Smooth muscle cell (in vitro differentiated cells): ENCODE results near the gene UBN1. TPM values are rescaled to one million over a fixed set of nuclear protein-coding genes. Genes with fewer than 3 reads are reported as not detected.

Experiments used
- DNase-seq: peaks from one replicate; lab custom pipeline; 2025; ENCODE audit not compliant: unreplicated experiment; lab: John Stamatoyannopoulos, UW
- H2AFZ ChIP-seq: fragments of 200-600 bp; sonication (generic); 2 replicates; pipeline ENCODE4 v1.6.0; 2016; ENCODE audit warnings: antibody characterized with exemption, low read depth, mild to moderate bottlenecking
- H3F3A ChIP-seq: fragments of 200-600 bp; sonication (generic); 2 replicates; pipeline ENCODE4 v1.6.0; 2017; ENCODE audit warnings: antibody characterized with exemption, low read depth
- H3K27ac ChIP-seq: fragments of 200-600 bp; sonication (generic); 2 replicates; pipeline ENCODE4 v1.5.1; 2016; ENCODE audit warnings: low read depth, mild to moderate bottlenecking
- H3K27me3 ChIP-seq: fragments of 200-600 bp; sonication (generic); 2 replicates; pipeline ENCODE4 v1.6.1; 2016; ENCODE audit warnings: low read depth, mild to moderate bottlenecking
- H3K36me3 ChIP-seq: fragments of 200-600 bp; sonication (generic); 2 replicates; pipeline ENCODE4 v1.5.1; 2016; ENCODE audit warnings: low read depth
- H3K4me1 ChIP-seq: fragments of 200-600 bp; sonication (generic); 2 replicates; pipeline ENCODE4 v1.5.1; 2016; ENCODE audit warnings: low read depth
- H3K4me2 ChIP-seq: fragments of 200-600 bp; sonication (generic); 2 replicates; pipeline ENCODE4 v1.6.0; 2016; ENCODE audit warnings: mild to moderate bottlenecking
- H3K4me3 ChIP-seq: fragments of 200-600 bp; sonication (generic); 2 replicates; pipeline ENCODE4 v1.5.1; 2016; ENCODE audit warnings: mild to moderate bottlenecking
- H3K79me2 ChIP-seq: fragments of 200-600 bp; sonication (generic); 2 replicates; pipeline ENCODE4 v1.6.0; 2016; ENCODE audit warnings: low read depth, mild to moderate bottlenecking
- H3K9ac ChIP-seq: fragments of 200-600 bp; sonication (generic); 2 replicates; pipeline ENCODE4 v1.6.0; 2016; ENCODE audit warnings: low read depth
- H3K9me3 ChIP-seq: fragments of 200-600 bp; sonication (generic); replicated peaks from 2 replicates; pipeline ENCODE4 v1.5.1; 2016; ENCODE audit warnings: low read depth
- H4K20me1 ChIP-seq: fragments of 200-600 bp; sonication (generic); 2 replicates; pipeline ENCODE4 v1.6.0; 2016; ENCODE audit warnings: low read depth
- CTCF ChIP-seq: fragments of 200-600 bp; sonication (generic); IDR thresholded peaks from 2 replicates; pipeline ENCODE4 v1.5.1; 2017; ENCODE audit warnings: borderline replicate concordance, mild to moderate bottlenecking, antibody characterized with exemption; ENCODE audit not compliant: insufficient read depth, poor library complexity, severe bottlenecking
- WGBS: methylation state at CpG from one replicate; pipeline ENCODE4 v1.1.7; 2016; ENCODE audit warnings: low lambda C conversion rate; 5-methylcytosine and 5-hydroxymethylcytosine counted together
- polyA plus RNA-seq: library from polyadenylated mRNA; unstranded; fragments of >200 nt; fragmentation: Nextera tagmentation; extraction: Ambion mirVana; gene quantifications from 2 replicates; pipeline ENCODE4 v1.2.1, GENCODE V29; 2016
- total RNA-seq: library from RNA; depleted of rRNA; stranded (reverse); fragments of >200 nt; gene quantifications from 2 replicates; pipeline ENCODE4 v1.2.3, GENCODE V29; 2014

The UBN1 gene
- total and polyA plus RNA-seq, 2 experiments from 2014 or later = 16.2 to 29.7 TPM

- H3K27me3 ChIP-seq = no peaks in the 10 kb centered on the region
These were observed 19.3 kb downstream of the UBN1 start for GRCh38 chr16:4866586-4866985.

GRCh38 chr16:4868026-4868425 is 20.7 kb downstream of the UBN1 start:
- no peak overlapping the region for H2AFZ ChIP-seq
- H3K27me3 ChIP-seq = no peaks in the 10 kb centered on the region
- no peak for DNase-seq
- H3K4me1 ChIP-seq = no peaks in the 10 kb centered on the region
- WGBS = 98% methylated on average over 5 of the region's 5 CpGs
- no peak overlapping the region for H3K27ac ChIP-seq
- H3F3A ChIP-seq = no peaks in the 10 kb centered on the region
- no peak overlapping the region for H3K9ac ChIP-seq
- peaks cover 74% of the 10 kb centered on the region for H4K20me1 ChIP-seq
- H3K9me3 ChIP-seq = no peaks in the 10 kb centered on the region
- TF ChIP-seq CTCF = no peak
- H3K36me3 ChIP-seq = no peaks in the 10 kb centered on the region
- H3K79me2 ChIP-seq = peaks cover 55% of the 10 kb centered on the region
- H3K4me3 ChIP-seq = no peak overlapping the region
- H3K4me2 ChIP-seq = no peak overlapping the region

More at GRCh38 chr16:4866586-4866985, 19.3 kb downstream of the UBN1 start:
- Histone ChIP-seq H3K9ac (no peak overlapping the region), H3K36me3 (no peaks in the 10 kb centered on the region), H3K4me1 (no peaks in the 10 kb centered on the region), H2AFZ (no peak overlapping the region), H3F3A (no peaks in the 10 kb centered on the region), H3K27ac (no peak overlapping the region), H3K4me2 (no peak overlapping the region), H4K20me1 (peaks cover 87% of the 10 kb centered on the region), H3K79me2 (peaks cover 69% of the 10 kb centered on the region), H3K9me3 (no peaks in the 10 kb centered on the region), H3K4me3 (no peak overlapping the region)
- DNase-seq = no peak
- no peak for TF ChIP-seq CTCF
- 98% methylated on average over 12 of the region's 12 CpGs for WGBS

GRCh38 chr16:4868535-4868934 is 21.3 kb downstream of the UBN1 start:
- WGBS = 92% methylated on average over 7 of the region's 7 CpGs
- H3K4me1 ChIP-seq = no peaks in the 10 kb centered on the region
- H3K36me3 ChIP-seq = no peaks in the 10 kb centered on the region
- H3K79me2 ChIP-seq = peaks cover 50% of the 10 kb centered on the region
- H4K20me1 ChIP-seq = peaks cover 69% of the 10 kb centered on the region
- no peak overlapping the region for H3K27ac ChIP-seq
- no peak overlapping the region for H2AFZ ChIP-seq
- no peaks in the 10 kb centered on the region for H3F3A ChIP-seq
- no peak for TF ChIP-seq CTCF
- H3K4me3 ChIP-seq = no peak overlapping the region
- no peak overlapping the region for H3K9ac ChIP-seq
- H3K4me2 ChIP-seq = no peak overlapping the region
- H3K27me3 ChIP-seq = no peaks in the 10 kb centered on the region
- no peaks in the 10 kb centered on the region for H3K9me3 ChIP-seq
- DNase-seq = no peak

GRCh38 chr16:4869147-4869805 is 22.0 kb downstream of the UBN1 start:
- no peak overlapping the region for H3K27ac ChIP-seq
- peaks cover 42% of the 10 kb centered on the region for H3K79me2 ChIP-seq
- no peaks in the 10 kb centered on the region for H3K36me3 ChIP-seq
- no peak overlapping the region for H3K4me3 ChIP-seq
- no peak overlapping the region for H3K9ac ChIP-seq
- H3F3A ChIP-seq = no peaks in the 10 kb centered on the region
- H4K20me1 ChIP-seq = peaks cover 62% of the 10 kb centered on the region
- H3K4me2 ChIP-seq = no peak overlapping the region
- TF ChIP-seq CTCF = no peak
- no peaks in the 10 kb centered on the region for H3K4me1 ChIP-seq
- H2AFZ ChIP-seq = no peak overlapping the region
- no peaks in the 10 kb centered on the region for H3K9me3 ChIP-seq
- 92% methylated on average over 13 of the region's 13 CpGs for WGBS
- DNase-seq = no peak
- no peaks in the 10 kb centered on the region for H3K27me3 ChIP-seq
